ENCODE data around the gene ARHGAP26. TPM values are rescaled to one million over a fixed set of nuclear protein-coding genes. Genes with fewer than 3 reads are reported as not detected.

The ARHGAP26 gene
- total RNA-seq, 1 donor from 2014 or later = 8.6 TPM

- no peak overlapping the region for H3K4me3 ChIP-seq (ENCODE audit: low read depth, low read length)
- TF ChIP-seq, protein P1, sequence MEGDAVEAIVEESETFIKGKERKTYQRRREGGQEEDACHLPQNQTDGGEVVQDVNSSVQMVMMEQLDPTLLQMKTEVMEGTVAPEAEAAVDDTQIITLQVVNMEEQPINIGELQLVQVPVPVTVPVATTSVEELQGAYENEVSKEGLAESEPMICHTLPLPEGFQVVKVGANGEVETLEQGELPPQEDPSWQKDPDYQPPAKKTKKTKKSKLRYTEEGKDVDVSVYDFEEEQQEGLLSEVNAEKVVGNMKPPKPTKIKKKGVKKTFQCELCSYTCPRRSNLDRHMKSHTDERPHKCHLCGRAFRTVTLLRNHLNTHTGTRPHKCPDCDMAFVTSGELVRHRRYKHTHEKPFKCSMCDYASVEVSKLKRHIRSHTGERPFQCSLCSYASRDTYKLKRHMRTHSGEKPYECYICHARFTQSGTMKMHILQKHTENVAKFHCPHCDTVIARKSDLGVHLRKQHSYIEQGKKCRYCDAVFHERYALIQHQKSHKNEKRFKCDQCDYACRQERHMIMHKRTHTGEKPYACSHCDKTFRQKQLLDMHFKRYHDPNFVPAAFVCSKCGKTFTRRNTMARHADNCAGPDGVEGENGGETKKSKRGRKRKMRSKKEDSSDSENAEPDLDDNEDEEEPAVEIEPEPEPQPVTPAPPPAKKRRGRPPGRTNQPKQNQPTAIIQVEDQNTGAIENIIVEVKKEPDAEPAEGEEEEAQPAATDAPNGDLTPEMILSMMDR (IDR thresholded peaks at IDR 0.05; ENCODE audit: insufficient read depth, low read length, poor library complexity, severe bottlenecking) = no peak
- H3K36me3 ChIP-seq (ENCODE audit: control insufficient read depth, insufficient read depth, low read length) = no peaks in the 10 kb centered on the region
- H3K27me3 ChIP-seq (ENCODE audit: control insufficient read depth, insufficient read depth, low read length) = no peaks in the 10 kb centered on the region
- DNase-seq (ENCODE audit: low read depth) = no peak
Measured at GRCh38 chr5:142853682-142854081, 83.5 kb downstream of the ARHGAP26 start.

GRCh38 chr5:142856269-142856782, 86.1 kb downstream of the ARHGAP26 start:
- no peaks in the 10 kb centered on the region for H3K27me3 ChIP-seq (ENCODE audit: control insufficient read depth, insufficient read depth, low read length)
- TF ChIP-seq, protein P1 (IDR thresholded peaks at IDR 0.05; ENCODE audit: insufficient read depth, low read length, poor library complexity, severe bottlenecking) = no peak

GRCh38 chr5:142857405-142857804, 87.2 kb downstream of the ARHGAP26 start:
- no peak overlapping the region for H3K4me3 ChIP-seq (ENCODE audit: low read depth, low read length)
- H3K27me3 ChIP-seq (ENCODE audit: control insufficient read depth, insufficient read depth, low read length) = no peaks in the 10 kb centered on the region
- H3K36me3 ChIP-seq (ENCODE audit: control insufficient read depth, insufficient read depth, low read length) = no peaks in the 10 kb centered on the region
- no peak for DNase-seq (ENCODE audit: low read depth)
- TF ChIP-seq, protein P1 (IDR thresholded peaks at IDR 0.05; ENCODE audit: insufficient read depth, low read length, poor library complexity, severe bottlenecking) = no peak

More at GRCh38 chr5:142856269-142856782, 86.1 kb downstream of the ARHGAP26 start:
- H3K36me3 ChIP-seq (ENCODE audit: control insufficient read depth, insufficient read depth, low read length) = no peaks in the 10 kb centered on the region
- DNase-seq (ENCODE audit: low read depth) = no peak
- no peak overlapping the region for H3K4me3 ChIP-seq (ENCODE audit: low read depth, low read length)

- Histone ChIP-seq H3K27me3 (ENCODE audit: control insufficient read depth, insufficient read depth, low read length) (no peaks in the 10 kb centered on the region), H3K36me3 (ENCODE audit: control insufficient read depth, insufficient read depth, low read length) (no peaks in the 10 kb centered on the region), H3K4me3 (ENCODE audit: low read depth, low read length) (no peak overlapping the region)
- no peak for DNase-seq (ENCODE audit: low read depth)
- TF ChIP-seq, protein P1 (IDR thresholded peaks at IDR 0.05; ENCODE audit: insufficient read depth, low read length, poor library complexity, severe bottlenecking) = no peak
Measured at GRCh38 chr5:142859037-142859436, 88.9 kb downstream of the ARHGAP26 start.

- no peaks in the 10 kb centered on the region for H3K36me3 ChIP-seq (ENCODE audit: control insufficient read depth, insufficient read depth, low read length)
- TF ChIP-seq, protein P1 (IDR thresholded peaks at IDR 0.05; ENCODE audit: insufficient read depth, low read length, poor library complexity, severe bottlenecking) = no peak
- no peaks in the 10 kb centered on the region for H3K27me3 ChIP-seq (ENCODE audit: control insufficient read depth, insufficient read depth, low read length)
- no peak overlapping the region for H3K4me3 ChIP-seq (ENCODE audit: low read depth, low read length)
- no peak for DNase-seq (ENCODE audit: low read depth)
Measured at GRCh38 chr5:142860270-142860669, 90.1 kb downstream of the ARHGAP26 start.

- H3K27me3 ChIP-seq (ENCODE audit: control insufficient read depth, insufficient read depth, low read length) = no peaks in the 10 kb centered on the region
- TF ChIP-seq, protein P1 (IDR thresholded peaks at IDR 0.05; ENCODE audit: insufficient read depth, low read length, poor library complexity, severe bottlenecking) = no peak
- DNase-seq (ENCODE audit: low read depth) = no peak
- no peaks in the 10 kb centered on the region for H3K36me3 ChIP-seq (ENCODE audit: control insufficient read depth, insufficient read depth, low read length)
- H3K4me3 ChIP-seq (ENCODE audit: low read depth, low read length) = no peak overlapping the region
Measured at GRCh38 chr5:142861011-142861410, 90.8 kb downstream of the ARHGAP26 start.
